ENCODE results near the gene VCAN.

DNA sequence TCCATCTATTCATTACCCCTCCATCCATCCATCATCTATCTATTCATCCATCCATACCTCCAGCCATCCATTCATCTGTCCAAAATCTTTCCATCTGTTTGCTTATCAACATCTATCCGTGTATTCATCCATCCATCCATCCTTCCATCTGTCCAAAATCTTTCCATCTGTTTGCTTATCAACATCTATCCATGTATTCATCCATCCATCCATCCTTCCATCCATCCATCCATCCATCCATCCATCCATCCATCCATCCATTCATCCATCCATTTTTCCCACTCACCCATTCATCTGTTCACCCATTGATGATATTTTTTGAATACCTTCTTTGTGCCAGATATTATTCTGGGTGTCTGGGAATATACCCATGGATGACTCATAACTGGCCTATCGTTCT is 12.8 kb downstream of the VCAN start:
- TF ChIP-seq CTCF (IDR thresholded peaks at IDR 0.05) (no peak), POLR2A (IDR thresholded peaks at IDR 0.05) (no peak)

Data from heart left ventricle (tissue), 13 donors.